HG03521 (cell line): Measurements from ENCODE around the gene IQCH.

ENCODE experiments used
- ATAC-seq: cut with Tn5 transposase; IDR thresholded peaks from one replicate; pipeline ENCODE4 v1.9.1; 2021; ENCODE audit warnings: mild to moderate bottlenecking, moderate library complexity; ENCODE audit not compliant: unreplicated experiment

IQCH gene

DNA sequence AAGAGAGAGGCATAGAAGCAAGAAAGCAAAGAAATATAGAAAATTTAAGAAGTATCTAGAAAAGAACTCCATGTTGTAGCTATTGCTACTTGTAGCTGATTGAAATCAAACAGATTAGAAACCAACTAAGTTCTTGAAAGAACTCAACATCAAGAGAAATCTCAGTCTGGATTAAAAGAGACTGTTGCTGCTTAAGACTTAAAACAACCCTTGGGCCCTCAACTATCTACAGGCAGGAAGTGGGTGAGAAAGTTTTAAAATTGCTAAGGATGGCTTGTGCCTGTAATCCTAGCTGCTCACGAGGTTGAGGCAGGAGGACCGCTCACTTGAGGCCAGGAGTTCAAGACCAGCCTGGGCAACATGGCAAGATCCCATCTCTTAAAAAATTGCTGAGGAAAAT, 227.1 kb downstream of the IQCH start:
- no peak for ATAC-seq

DNA sequence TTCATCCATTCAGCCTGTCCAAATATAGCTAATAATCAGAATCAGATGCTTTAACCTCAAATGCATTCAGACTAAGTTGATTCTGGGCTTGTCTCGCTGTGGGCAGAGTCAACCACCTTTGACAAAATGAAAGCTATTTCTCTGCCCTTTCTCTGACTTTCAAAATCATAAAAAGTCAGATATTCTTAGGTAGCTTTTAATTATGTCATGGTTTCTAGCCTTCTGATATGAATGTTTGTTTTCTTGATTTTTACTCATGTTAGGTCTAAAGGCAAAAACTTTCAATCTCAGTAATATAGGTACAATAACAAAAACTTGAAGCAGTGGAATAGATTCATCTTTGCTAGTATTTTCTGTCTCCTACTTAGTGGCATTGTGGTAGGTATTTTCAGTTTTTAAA, 241.0 kb downstream of the IQCH start:
- no peak for ATAC-seq

DNA sequence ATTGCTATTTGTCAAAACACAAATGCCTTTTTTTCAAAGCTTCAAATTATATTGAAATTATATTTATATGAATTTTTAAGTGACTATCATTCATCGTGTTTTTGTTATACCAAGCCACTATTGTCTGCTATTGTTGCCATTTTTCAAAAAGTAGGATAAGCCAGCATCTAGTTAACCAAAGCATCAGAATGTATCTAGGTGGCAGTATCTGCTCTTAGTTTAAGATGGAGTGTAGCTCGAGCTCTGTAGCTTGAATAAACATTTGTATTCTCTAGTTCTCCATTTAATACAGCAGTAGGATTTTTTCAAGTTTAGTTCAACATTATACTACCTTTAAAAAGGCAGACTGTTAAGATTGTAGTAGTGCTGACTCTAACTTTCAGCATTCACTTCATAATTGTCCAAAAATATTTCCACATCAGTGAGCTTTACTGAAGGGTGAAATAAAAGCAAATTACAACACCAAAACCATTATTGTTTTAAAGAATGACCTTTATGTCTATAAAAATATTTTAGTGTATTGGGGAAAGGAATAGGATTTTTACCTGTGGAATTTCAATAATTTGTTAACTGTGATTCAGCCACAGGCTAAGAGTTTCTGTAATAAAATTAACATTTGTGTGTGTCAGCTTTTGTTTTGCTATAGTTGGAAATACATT, 246.7 kb downstream of the IQCH start:
- ATAC-seq = no peak

DNA sequence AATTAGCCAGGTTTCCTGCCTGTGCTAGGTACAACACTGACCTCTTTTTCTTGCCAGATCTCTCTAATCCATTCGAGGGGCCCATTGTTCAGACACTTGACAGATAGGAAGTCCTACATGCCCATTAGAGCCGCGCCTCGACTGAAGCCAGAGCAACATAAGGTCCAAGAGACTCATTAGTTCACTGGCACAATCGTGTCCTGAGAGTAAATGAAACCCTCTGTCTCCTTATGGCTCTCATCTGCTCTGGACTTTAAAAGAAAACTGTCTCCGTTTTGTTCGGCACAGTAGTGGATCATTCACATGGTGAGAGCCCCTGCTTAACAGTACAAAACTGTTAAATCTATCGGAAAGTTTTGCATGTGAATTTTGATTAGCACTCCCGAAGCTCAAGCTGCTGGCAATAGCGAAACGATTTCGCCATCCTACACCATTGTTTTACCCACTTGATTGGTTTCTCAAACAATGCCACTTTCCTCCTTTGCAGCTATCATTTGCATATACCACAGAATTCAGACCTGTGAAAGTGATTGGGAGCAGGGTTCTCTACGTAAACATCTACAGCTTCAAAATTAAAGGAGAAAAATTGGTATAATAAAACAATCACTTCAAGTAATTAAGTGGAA, 247.4 kb downstream of the IQCH start:
- ATAC-seq = no peak

DNA sequence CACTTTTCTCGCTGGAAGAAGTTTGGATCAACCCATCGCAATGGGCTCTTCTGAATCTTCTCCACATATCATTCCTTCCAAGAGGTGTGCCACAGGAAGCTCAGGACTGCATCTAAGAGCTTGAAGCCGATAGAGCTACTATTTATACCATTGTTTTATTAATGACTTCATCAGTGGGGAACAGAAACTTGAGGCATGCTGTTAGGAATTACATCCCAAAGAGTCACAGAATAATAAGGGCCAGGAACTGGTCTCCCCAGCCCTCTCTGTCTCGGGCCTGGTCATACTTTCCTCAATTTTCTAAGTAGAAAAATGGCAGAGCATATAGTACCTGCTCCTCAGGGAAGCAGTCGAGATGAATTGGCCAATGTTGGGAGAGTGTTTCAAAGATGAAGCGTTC, 249.5 kb downstream of the IQCH start:
- no peak for ATAC-seq

DNA sequence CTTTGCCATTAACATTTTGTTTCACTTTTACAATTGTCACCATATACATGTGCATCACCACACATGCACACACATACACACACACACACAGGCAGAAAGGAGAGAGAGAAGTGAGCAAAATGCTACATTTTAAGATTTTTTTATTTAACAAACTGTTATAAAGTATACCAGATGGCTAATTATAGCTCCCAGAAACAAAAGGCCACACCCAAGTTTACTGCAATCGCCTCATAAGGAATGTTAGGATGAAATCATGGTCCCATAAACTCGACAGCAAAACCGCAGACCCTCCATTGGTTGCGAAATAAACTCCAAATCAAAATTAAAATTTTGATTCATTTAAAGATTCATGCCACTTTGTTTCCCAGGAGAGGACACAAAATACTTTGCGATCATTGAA, 250.2 kb downstream of the IQCH start:
- no peak for ATAC-seq

DNA sequence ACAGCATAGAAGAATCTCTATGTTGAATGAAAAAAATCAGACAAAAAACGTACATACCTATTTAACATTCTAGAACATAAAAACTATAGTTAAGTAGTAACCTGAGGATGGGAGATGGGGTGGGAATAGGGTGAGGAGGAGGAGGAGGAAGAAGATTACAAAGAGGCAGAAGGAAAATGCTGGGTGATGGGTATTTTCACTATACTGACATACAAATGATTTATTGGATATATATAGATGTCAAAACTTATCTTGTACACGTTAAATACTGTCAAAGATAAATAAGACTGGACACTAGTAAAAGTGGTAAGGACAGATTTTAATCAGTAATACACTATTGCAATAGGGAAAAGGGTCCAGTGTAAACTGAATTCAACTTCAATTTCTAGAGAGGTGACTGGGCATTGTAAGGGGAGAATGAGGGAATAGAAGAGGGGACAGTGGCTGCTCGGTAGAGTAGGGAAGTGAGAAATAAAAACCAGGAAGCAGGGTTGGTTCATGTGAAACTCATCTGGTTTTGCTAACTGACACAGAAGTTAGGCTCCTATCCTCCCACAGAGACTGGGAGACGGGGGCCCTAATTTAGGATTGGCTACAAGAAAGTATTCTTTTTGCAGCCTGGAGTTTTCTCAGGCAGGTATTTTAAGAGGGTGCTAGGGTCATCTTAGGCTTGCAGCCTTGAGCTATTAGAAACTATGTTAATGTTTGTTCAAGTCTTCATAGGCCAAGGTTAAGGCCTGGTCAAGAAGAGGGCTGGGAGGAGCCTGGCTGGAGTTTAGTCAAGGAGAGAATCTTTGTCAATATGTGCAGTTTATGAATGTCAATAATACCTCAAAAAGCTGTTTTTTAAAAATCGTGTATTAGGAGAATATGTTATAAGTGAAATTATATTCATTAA, 251.3 kb downstream of the IQCH start:
- ATAC-seq = no peak

DNA sequence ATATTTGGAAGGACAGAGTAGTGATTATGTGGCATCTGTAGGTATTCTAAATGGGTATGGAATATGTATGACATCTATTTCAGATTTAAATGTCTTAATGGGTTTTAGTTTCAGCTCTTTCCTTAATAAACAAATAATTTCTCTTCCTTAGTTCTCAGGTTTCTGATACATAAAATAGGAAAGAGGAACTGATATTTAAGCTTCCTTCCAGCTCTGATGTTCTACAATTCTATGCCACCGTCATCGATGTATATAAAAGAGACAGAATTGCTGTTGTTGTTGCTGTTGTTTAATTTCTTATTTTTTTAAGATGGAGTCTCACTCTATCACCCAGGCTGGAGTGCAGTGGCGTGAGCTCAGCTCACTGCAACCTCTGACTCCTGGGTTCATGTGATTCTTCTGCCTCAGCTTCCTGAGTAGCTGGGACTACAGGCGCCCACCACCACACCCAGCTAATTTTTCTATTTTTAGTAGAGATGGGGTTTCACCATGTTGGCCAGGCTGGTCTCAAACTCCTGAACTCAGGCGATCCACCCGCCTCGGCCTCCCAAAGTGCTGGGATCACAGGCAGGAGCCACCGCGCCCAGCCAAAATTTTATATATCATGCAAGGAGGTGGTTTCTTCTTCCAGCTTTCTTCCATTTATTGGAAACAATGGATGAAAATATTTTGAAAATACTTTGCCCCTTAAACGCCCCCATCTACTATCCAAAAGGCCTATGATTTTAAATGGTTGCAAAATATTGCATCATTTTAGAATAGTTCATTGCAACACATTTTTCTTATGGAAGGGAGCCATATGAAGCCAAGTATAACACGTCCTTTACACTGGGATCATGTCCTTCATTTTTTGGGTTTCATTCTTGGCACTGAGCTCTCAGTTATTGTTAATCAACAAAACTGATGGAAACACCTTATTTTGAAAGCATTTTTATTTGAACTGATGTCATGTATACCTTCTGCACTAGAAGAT, 252.5 kb downstream of the IQCH start:
- no peak for ATAC-seq

DNA sequence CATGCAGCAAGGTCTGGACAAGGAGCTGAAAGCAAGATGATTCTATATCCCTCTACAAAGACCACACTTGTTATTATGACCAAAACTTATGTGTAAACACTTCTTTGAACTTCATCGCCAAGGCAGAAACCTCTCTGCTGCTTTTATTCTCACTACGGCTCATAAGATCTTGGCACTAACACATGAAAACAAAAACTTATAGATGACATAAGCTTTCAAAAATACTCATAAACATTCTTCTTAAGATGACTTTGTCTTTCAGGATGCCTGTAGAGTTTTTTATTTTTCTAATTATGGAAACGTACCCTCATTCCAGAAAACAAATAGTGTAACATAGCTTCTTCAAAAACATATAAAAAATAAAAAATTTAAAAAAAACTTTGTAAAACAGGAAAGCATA, 253.8 kb downstream of the IQCH start:
- ATAC-seq = no peak

DNA sequence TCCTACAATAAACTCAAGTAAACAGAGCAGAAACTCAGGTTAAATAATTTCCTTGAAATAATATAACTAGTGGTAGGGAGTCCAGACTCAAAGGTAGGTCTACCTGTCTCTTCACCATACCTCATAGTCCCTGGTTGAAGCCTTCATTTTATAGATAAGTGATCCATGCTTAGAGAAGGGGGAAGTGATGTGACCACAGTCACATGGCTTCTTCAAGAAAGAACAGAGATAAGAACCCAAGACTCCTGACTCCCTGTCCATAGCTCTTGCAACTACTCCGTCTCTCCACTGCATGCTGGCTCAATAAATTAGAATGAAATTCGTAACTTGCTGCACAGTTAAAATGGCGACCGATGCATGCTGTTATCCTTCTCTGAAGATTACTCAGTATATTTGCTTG, 255.3 kb downstream of the IQCH start:
- ATAC-seq = no peak

DNA sequence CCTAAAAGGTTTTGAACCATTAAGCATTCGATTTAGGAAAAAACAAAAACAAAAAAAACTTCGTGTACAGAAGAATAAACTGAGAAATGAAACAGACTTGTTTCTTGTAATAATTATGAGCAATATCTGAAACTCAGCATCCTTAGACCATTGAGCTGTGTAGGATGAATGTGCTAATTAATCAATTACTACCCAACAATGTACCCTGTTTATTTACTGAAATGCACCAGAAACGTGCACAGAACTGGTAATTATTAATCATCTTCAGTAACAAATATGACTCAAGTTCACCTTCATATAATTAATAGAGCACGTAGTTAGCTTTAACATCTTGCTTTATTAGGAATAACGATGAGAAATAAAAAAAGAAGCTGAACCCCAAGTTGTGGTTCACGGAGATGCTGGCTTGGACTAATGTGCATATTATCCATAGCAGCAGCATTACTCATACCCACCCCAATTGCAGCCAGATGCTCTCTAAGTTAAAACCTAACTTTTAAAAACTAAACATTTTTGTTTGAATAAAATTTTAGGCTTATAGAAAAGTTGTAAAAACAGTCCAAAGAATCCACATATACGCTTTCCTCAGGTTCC, 256.1 kb downstream of the IQCH start:
- ATAC-seq = no peak

DNA sequence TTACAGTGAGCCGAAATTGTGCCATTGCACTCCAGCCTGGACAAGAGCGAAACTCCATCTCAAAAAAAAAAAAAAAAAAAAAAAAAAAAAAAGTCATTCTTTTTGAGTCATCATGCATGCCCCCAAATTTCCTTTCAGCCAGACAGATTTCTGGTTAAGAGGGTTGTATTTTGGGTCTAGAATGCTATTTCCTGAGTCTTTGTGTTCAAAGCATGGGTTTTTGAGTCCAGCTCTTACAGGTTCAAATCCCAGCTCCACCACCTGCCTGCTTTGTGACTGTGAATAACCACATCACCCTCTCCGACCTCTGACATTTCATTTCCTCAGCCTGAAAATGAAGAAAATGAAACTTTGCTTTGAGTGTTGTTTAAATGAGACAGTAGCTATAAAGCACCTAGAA, 257.0 kb downstream of the IQCH start:
- no peak for ATAC-seq

DNA sequence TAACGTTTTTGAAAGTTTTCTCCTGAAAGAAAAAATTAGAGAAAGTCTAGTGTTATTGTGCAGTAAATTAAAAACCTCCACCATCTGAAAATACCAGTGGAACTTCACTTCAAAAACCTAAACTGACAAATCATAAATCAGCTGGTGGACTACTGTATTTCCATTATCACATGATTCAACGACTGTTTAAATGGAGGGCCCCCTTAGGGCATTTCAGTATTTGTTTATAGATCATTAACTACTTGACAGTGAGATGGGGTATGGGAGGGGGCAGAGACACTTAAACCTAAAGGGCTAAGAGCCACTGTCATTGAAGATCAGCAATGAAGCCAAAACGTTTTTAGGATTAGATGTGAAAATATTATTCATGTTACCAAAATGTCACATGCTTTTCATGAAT, 257.6 kb downstream of the IQCH start:
- no peak for ATAC-seq

DNA sequence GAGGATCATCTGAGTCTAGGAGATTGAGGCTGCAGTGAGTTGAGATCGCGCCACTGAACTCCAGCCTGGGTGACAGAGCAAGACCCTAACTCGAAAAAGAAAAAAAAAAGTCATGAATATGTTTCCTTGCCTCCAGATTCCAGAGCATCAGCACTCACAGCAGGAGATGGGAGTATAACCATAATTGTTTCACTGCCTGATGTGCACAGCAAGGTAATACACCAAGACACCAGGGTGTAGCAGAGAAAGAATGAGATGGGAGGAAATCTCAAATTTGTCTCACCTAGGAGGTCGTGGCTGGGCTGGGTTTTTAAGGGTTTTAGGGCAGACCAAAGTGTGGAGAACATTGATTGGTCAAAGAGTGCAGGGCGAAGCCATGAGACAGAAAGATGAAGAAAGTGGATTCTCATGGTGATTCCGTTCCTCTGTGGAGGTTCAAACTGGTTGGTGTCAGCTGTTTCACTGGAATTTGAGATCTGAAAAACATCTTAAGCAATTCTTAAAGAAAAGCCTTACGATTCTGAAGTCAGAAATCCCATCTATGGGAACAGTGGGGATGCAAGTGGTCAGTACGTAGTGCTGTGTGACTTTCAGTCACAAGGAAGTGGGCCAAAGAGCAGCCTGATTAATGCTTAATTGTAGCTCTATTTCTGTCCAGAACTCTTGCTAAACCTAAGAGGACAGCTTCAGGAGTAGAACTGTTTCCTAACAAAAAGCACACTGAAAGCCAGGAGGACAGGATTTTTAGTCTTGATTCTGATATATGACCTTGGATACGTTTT, 258.5 kb downstream of the IQCH start:
- no peak for ATAC-seq

DNA sequence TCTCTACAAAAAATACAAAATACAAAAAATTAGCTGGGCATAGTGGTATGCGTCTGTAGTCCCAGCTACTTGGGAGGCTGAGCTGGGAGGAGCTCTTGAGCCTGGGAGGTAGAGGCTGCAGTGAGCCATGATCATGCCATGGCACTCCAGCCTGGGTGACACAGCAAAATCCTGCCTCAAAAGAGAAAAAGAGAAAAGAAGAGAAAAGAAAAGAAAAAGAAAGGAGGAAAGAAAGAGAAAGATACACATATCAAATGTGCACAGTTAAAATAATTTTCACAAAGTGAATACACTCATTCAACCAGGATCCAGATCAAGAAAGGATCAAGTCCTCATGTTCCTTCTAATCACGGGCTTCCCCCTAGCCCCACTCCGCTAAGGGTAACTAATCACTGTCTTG, 260.5 kb downstream of the IQCH start:
- ATAC-seq = no peak

DNA sequence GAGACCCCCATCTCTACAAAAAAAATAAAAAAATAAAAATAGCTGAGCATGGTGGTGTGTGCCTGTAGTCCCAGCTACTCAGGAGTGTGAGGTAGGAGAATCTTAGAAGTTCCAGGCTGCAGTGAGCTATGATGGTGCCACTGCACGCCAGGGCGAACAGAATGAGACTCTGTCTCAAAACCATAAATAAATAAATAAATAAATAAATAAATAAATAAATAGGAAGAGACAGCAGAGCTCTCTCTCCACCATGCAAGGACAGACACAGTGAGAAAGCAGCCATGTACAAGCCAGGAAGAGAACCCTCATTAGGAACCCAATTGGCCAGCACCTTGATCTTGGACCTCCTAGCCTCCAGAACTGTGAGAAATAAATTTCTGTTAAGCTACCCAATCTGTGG, 261.0 kb downstream of the IQCH start:
- no peak for ATAC-seq

DNA sequence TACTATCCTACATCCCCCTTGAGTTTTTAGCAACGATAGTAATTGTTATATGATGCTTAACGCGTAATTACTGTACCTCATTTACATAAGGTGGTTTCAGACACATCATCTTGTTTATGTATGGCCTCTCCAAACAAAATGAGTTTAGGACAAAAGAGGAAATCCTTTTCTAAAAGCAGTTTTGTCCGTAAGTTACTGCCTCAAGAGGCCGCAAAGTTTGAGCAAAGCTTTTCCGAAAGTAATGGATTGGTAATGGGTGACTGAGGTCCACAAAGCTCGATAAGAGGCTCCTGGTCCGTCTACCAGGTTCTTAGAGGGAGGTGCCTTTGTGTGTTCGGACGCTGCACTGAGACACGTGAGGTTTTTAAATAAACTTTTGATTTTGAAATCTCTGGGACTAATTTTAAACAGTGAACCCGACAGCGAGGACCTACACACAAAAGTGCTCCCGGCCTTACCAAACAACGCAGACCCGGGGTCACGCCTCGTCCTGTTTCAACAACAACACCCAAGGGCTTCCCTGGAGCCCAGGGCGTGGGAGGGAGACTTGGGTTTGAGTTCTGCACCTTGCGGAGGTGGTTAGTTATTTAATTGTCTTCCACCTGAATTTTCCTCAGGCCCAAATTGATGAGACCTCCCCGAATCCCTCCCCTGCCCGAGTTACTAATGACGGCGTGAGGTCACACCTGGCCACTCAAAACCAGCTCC, 265.9 kb downstream of the IQCH start:
- ATAC-seq = no peak

DNA sequence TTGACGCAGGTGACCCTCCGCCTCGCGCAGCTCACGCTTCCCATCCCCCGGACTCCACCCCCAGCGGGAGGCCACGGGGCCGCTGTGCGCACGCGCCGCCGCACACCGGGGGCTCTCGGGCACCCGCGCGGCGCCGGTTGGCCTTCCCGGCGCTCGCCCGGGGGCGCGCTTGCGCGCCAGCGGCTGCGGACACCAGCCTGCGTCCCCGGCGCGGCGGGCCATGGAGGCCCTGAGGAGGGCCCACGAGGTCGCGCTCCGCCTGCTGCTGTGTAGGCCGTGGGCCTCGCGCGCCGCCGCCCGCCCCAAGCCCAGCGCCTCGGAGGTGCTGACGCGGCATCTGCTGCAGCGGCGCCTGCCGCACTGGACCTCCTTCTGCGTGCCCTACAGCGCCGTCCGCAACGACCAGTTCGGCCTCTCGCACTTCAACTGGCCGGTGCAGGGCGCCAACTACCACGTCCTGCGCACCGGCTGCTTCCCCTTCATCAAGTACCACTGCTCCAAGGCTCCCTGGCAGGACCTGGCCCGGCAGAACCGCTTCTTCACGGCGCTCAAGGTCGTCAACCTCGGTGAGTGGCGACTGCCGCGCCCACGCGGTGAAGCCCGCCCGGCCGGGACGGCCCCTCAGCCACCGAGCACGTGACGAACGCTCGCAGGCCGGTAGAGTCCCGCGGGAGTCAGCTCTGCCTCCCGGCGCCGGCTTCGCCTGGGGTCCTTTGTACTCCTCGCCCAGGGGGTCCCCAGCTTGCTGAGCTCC, 266.6 kb downstream of the IQCH start, which contains the start of gene C15orf61:
Gene C15orf61, plus strand, starts transcription at position 103 of the 754 bp plus-strand sequence. Its CDS starts 118 bp downstream, at position 221.
- peak; percentile 72 for ATAC-seq
